BLaER1 treated with 17β-estradiol and CSF1 and Interleukin-3, amounts not matched to agents 10 nM and 100 nM (cell line): ENCODE data around the gene ATP11A.

Source experiments
- H3K27ac ChIP-seq, 11 experiments: shearing (Covaris generic); formaldehyde crosslinking; 2 replicates each; pipeline ENCODE4 v1.8.1; 2022
- H3K27me3 ChIP-seq, 11 experiments: shearing (Covaris generic); formaldehyde crosslinking; 2 replicates each; pipeline ENCODE4 v1.8.1; 2022
- H3K36me3 ChIP-seq, 11 experiments: shearing (Covaris generic); formaldehyde crosslinking; 2 replicates each; pipeline ENCODE4 v1.8.1; 2022
- H3K4me1 ChIP-seq, 10 experiments: shearing (Covaris generic); formaldehyde crosslinking; 2 replicates each; pipeline ENCODE4 v1.8.1; 2022
- H3K4me2 ChIP-seq, 11 experiments: shearing (Covaris generic); formaldehyde crosslinking; 2 replicates each; pipeline ENCODE4 v1.8.1; 2022
- H3K4me3 ChIP-seq, 10 experiments: shearing (Covaris generic); formaldehyde crosslinking; 2 replicates each; pipeline ENCODE4 v1.8.1; 2022
- H3K9ac ChIP-seq, 11 experiments: shearing (Covaris generic); formaldehyde crosslinking; 2 replicates each; pipeline ENCODE4 v1.8.1; 2022
- H3K9me3 ChIP-seq, 11 experiments: shearing (Covaris generic); formaldehyde crosslinking; replicated peaks in 1 of 11; 2 replicates each; pipeline ENCODE4 v1.8.1; 2022
- H4K20me1 ChIP-seq, 11 experiments: shearing (Covaris generic); formaldehyde crosslinking; 2 replicates each; pipeline ENCODE4 v1.8.1; 2022
- Cebpa-rat ChIP-seq, 11 experiments: shearing (Covaris generic); IDR thresholded peaks; 2 replicates each; pipeline ENCODE4 v1.8.1; 2022

Gene ATP11A

GRCh38 chr13:112844879-112845278 is 155.0 kb downstream of the ATP11A start:
- H3K9me3 ChIP-seq: peaks cover 0 to 45% (median 30%) of the 10 kb centered on the region in 11 experiments; a peak in 17 of 22 replicates
- H3K27me3 ChIP-seq: no peaks in the 10 kb centered on the region
- H3K36me3 ChIP-seq: peaks cover 72 to 100% (median 89%) of the 10 kb centered on the region in 11 experiments
- no peak overlapping the region for H3K9ac ChIP-seq
- H4K20me1 ChIP-seq: peaks cover 0 to 40% (median 4%) of the 10 kb centered on the region in 11 experiments; a peak in 11 of 22 replicates
- no peak overlapping the region for H3K4me3 ChIP-seq
- no peak overlapping the region for H3K4me2 ChIP-seq
- no peak for TF ChIP-seq Cebpa-rat (IDR thresholded peaks at IDR 0.05)
- H3K27ac ChIP-seq: no peak overlapping the region
- peaks cover 0 to 10% (median 0%) of the 10 kb centered on the region in 10 experiments; a peak in 2 of 20 replicates for H3K4me1 ChIP-seq

DNA sequence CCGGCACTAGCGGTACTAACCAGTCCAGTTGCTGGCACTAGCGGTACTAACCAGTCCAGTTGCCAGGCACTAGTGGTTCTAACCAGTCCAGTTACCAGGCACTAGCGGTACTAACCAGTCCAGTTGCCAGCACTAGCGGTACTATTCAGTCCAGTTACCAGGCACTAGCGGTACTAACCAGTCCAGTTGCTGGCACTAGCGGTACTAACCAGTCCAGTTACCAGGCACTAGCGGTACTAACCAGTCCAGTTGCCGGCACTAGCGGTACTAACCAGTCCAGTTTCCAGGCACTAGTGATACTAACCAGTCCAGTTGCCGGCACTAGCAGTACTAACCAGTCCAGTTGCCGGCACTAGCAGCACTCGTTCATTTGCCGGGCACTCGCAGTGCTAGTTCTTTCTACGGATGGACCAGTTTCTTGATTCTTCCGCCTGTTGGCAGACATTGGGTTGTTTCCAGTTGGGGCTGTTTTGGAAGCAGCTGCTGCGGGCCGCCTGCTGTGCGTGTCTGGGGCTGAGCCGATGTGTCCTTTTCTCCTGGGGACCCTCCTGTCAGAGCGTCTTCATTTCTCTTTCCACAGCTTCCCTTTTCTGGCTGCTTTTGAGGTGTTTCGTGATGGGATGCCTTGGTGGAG is 155.8 kb downstream of the ATP11A start:
- no peak for TF ChIP-seq Cebpa-rat (IDR thresholded peaks at IDR 0.05)
- Histone ChIP-seq H3K4me2 (no peak overlapping the region), H3K27ac (no peak overlapping the region), H3K36me3 (peaks cover 76 to 100% (median 93%) of the 10 kb centered on the region in 11 experiments), H3K4me1 (peaks cover 0 to 11% (median 0%) of the 10 kb centered on the region in 10 experiments; a peak in 3 of 20 replicates), H3K9ac (no peak overlapping the region), H4K20me1 (peaks cover 0 to 39% (median 7%) of the 10 kb centered on the region in 11 experiments; a peak in 10 of 22 replicates), H3K9me3 (peaks cover 0 to 45% (median 30%) of the 10 kb centered on the region in 11 experiments; a peak in 17 of 22 replicates), H3K27me3 (no peaks in the 10 kb centered on the region), H3K4me3 (no peak overlapping the region)

DNA sequence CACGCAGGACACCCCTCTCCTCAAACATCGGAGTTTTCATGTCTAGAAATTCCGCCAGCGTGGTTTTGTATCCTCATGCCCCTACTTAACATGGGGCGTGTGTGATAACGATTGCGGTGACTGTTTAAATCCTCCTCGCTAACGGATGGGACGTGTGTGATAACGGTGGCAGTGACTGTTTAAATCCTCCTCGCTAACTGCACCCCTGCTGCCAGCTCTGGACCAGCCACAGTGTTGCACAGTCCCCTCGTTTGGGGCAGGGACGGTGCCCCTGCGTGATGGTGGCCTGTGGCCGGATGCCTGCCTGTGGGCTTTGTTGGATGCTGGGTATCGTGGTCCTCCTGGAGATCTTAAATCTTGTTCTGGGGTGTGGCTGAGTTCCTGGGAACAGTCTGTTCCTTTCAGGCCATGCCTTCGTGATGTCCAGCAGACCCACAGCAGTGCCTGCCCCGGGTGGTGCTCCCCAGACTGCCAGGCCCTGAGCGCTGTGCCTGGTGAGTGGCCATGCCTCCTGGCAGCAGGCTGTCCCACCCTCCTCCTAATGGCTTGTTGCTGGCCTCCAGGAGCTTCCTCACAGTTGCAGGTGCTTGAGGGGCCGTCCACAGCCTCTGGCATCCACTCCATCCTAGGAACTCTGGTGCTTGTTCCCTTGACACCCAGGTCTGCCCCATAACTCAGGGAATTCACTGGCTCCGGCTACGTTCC is 156.7 kb downstream of the ATP11A start:
- Histone ChIP-seq H3K9me3 (peaks cover 0 to 45% (median 30%) of the 10 kb centered on the region in 11 experiments; a peak in 17 of 22 replicates), H3K4me3 (no peak overlapping the region), H3K4me2 (no peak overlapping the region), H3K36me3 (peaks cover 81 to 100% (median 94%) of the 10 kb centered on the region in 11 experiments), H3K4me1 (peaks cover 0 to 11% (median 0%) of the 10 kb centered on the region in 10 experiments; a peak in 3 of 20 replicates), H3K27me3 (no peaks in the 10 kb centered on the region), H3K9ac (no peak overlapping the region), H4K20me1 (peaks cover 0 to 40% (median 6%) of the 10 kb centered on the region in 11 experiments; a peak in 11 of 22 replicates), H3K27ac (no peak overlapping the region)
- no peak for TF ChIP-seq Cebpa-rat (IDR thresholded peaks at IDR 0.05)

DNA sequence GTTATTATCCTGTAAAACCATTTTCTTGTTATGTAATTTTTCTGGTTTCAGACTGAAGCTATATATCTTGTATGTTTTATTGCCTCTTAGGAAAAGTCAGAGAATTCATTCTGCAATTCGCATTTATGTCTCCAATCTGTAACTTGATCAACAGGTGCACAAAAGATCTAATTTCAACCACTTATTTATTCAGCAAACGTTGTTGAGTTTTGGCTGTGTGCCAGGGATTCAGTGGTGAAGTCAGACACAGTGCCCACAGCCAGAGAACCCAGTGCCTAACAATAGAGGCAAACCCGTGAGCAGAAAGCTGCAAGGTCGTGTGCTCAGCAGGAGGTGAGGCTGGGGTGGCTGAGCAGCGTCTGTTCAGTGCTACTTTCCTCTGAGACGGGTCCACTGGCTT is 159.7 kb downstream of the ATP11A start:
- Histone ChIP-seq H3K9ac (no peak overlapping the region), H3K27ac (no peak overlapping the region), H3K36me3 (peaks cover 81 to 100% (median 94%) of the 10 kb centered on the region in 11 experiments), H3K9me3 (peaks cover 0 to 35% (median 26%) of the 10 kb centered on the region in 11 experiments; a peak in 17 of 22 replicates), H3K4me1 (peaks cover 0 to 11% (median 0%) of the 10 kb centered on the region in 10 experiments; a peak in 3 of 20 replicates), H3K4me2 (0 out of 22 replicates have a peak overlapping the region, but pooled peaks of 1 of the 11 experiments have one; percentile 1), H4K20me1 (peaks cover 0 to 28% (median 6%) of the 10 kb centered on the region in 11 experiments; a peak in 11 of 22 replicates), H3K4me3 (no peak overlapping the region), H3K27me3 (no peaks in the 10 kb centered on the region)
- no peak for TF ChIP-seq Cebpa-rat (IDR thresholded peaks at IDR 0.05)

DNA sequence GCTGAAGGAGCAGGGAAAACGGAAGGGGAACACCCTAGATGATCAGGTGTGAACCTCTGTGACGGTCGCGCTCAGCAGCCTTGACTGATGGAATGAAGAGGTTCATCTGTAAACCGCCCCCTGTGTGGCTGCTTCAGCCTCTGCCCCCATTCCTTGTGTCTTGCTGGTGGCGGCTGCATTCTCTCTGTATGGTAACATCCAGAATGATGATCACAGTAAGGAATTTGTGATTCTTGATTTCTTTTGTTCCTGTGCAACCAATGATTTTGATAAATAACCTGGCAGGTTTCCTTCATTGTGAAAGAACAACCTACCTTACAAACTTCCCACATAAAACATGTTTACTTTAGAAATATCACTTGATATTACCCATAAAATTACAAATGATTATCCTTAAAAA is 160.4 kb downstream of the ATP11A start:
- Histone ChIP-seq H3K9ac (no peak overlapping the region), H3K4me3 (no peak overlapping the region), H3K9me3 (peaks cover 0 to 28% (median 20%) of the 10 kb centered on the region in 11 experiments; a peak in 17 of 22 replicates), H3K36me3 (peaks cover 83 to 100% (median 95%) of the 10 kb centered on the region in 11 experiments), H4K20me1 (peaks cover 0 to 28% (median 6%) of the 10 kb centered on the region in 11 experiments; a peak in 11 of 22 replicates), H3K4me1 (peaks cover 0 to 11% (median 0%) of the 10 kb centered on the region in 10 experiments; a peak in 3 of 20 replicates), H3K27me3 (no peaks in the 10 kb centered on the region), H3K4me2 (no peak overlapping the region), H3K27ac (no peak overlapping the region)
- no peak for TF ChIP-seq Cebpa-rat (IDR thresholded peaks at IDR 0.05)

- H3K36me3 ChIP-seq: peaks cover 85 to 100% (median 98%) of the 10 kb centered on the region in 11 experiments
Observed at GRCh38 chr13:112851107-112852038, 161.5 kb downstream of the ATP11A start.

DNA sequence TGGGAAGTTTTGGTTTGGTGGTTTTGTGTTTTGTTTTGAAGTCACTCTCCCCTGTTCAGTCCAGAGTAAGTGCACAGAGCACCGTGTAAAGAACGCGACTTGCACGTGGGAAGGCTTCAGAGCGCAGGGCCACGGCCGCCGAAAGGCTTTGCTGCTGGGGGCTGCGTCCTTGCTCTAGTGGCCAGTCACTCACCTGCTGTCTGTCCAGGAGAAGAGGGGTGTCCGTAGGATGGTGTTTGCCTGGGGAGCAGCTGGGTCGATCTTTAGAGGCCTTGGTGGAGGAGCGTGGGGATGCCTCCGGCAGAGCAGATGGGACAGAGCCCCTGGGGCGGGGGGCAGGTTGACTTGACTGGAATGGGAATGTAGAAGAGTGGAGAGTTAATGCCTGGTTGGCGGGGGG is 162.6 kb downstream of the ATP11A start:
- Histone ChIP-seq H3K36me3 (peaks cover 85 to 100% (median 94%) of the 10 kb centered on the region in 11 experiments), H3K9ac (no peak overlapping the region), H3K4me2 (no peak overlapping the region), H3K4me1 (peaks cover 0 to 11% (median 0%) of the 10 kb centered on the region in 10 experiments; a peak in 3 of 20 replicates), H3K27ac (no peak overlapping the region), H3K4me3 (no peak overlapping the region), H3K27me3 (no peaks in the 10 kb centered on the region), H3K9me3 (peaks cover 0 to 11% (median 6%) of the 10 kb centered on the region in 11 experiments; a peak in 15 of 22 replicates), H4K20me1 (peaks cover 0 to 28% (median 6%) of the 10 kb centered on the region in 11 experiments; a peak in 10 of 22 replicates)
- no peak for TF ChIP-seq Cebpa-rat (IDR thresholded peaks at IDR 0.05)

More at GRCh38 chr13:112851107-112852038, 161.5 kb downstream of the ATP11A start:
- TF ChIP-seq Cebpa-rat (IDR thresholded peaks at IDR 0.05): no peak
- no peak overlapping the region for H3K9ac ChIP-seq
- peaks cover 0 to 21% (median 16%) of the 10 kb centered on the region in 11 experiments; a peak in 16 of 22 replicates for H3K9me3 ChIP-seq
- H3K4me1 ChIP-seq: peaks cover 0 to 11% (median 0%) of the 10 kb centered on the region in 10 experiments; a peak in 3 of 20 replicates
- H3K4me3 ChIP-seq: no peak overlapping the region
- H3K27me3 ChIP-seq: no peaks in the 10 kb centered on the region
- H3K27ac ChIP-seq: no peak overlapping the region
- H4K20me1 ChIP-seq: peaks cover 0 to 28% (median 6%) of the 10 kb centered on the region in 11 experiments; a peak in 11 of 22 replicates
- H3K4me2 ChIP-seq: no peak overlapping the region

DNA sequence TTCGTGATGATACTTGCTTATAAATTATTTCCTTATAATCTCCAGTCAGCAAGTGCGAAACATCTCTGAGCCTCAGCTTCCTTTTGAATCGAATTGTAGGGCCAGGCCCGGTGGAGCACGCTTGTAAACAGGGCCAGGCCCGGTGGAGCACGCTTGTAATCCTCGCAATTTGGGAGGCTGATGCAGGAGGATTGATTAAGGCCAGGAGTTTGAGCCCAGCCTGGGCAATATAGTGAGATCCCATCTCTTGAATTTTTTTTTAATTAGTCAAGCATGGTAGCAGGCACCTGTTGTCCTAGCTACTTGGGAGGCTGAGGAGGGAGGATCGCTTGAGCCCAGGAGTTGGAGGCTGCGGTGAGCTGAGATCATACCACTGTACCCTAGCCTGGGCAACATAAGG is 163.0 kb downstream of the ATP11A start:
- Histone ChIP-seq H3K4me1 (peaks cover 0 to 11% (median 0%) of the 10 kb centered on the region in 10 experiments; a peak in 3 of 20 replicates), H3K4me3 (no peak overlapping the region), H3K9ac (no peak overlapping the region), H3K27me3 (no peaks in the 10 kb centered on the region), H3K4me2 (no peak overlapping the region), H3K36me3 (peaks cover 85 to 100% (median 93%) of the 10 kb centered on the region in 11 experiments), H4K20me1 (peaks cover 0 to 24% (median 6%) of the 10 kb centered on the region in 11 experiments; a peak in 10 of 22 replicates), H3K9me3 (peaks cover 0 to 7% (median 2%) of the 10 kb centered on the region in 11 experiments; a peak in 15 of 22 replicates), H3K27ac (no peak overlapping the region)
- TF ChIP-seq Cebpa-rat (IDR thresholded peaks at IDR 0.05): no peak
